Fibroblast of skin of abdomen (primary cell): ENCODE measurements around the gene EHHADH.
"Not testable (repeated sequence)": the region's sequence is repeated elsewhere in the genome, so short reads cannot be mapped to it uniquely, and the experiment has no call there.

ENCODE experiments used
- DNase-seq: peaks from one replicate; pipeline ENCODE4 v3.0.0-alpha.2; 2013

The EHHADH gene

GRCh38 chr3:185251272-185251671 is 2.6 kb downstream of the EHHADH start:
- DNase-seq, result no peak

GRCh38 chr3:185250653-185251052 is 3.2 kb downstream of the EHHADH start:
- no peak for DNase-seq

- peak; percentile 42 for DNase-seq
Observed at GRCh38 chr3:185250247-185250646, 3.6 kb downstream of the EHHADH start.

GRCh38 chr3:185242642-185243041 is 11.2 kb downstream of the EHHADH start:
- no peak for DNase-seq

GRCh38 chr3:185236969-185237368 is 16.9 kb downstream of the EHHADH start:
- no peak for DNase-seq

GRCh38 chr3:185233328-185233727 is 20.5 kb downstream of the EHHADH start:
- no peak for DNase-seq

- not testable (repeated sequence) for DNase-seq
Observed at GRCh38 chr3:185226526-185226925, 27.3 kb downstream of the EHHADH start.

- peak; percentile 76 for DNase-seq
Observed at GRCh38 chr3:185225523-185225922, 28.3 kb downstream of the EHHADH start.

- DNase-seq, result no peak
Observed at GRCh38 chr3:185225080-185225479, 28.8 kb downstream of the EHHADH start.

GRCh38 chr3:185221203-185221602 is 32.6 kb downstream of the EHHADH start:
- no peak for DNase-seq

GRCh38 chr3:185216607-185216958 is 37.3 kb downstream of the EHHADH start:
- no peak for DNase-seq

GRCh38 chr3:185215873-185216606 is 37.8 kb downstream of the EHHADH start:
- no peak for DNase-seq

GRCh38 chr3:185212559-185212958 is 41.3 kb downstream of the EHHADH start:
- DNase-seq, result no peak

- DNase-seq, result no peak
Observed at GRCh38 chr3:185212086-185212485, 41.8 kb downstream of the EHHADH start.

GRCh38 chr3:185210621-185211142 is 43.2 kb downstream of the EHHADH start:
- no peak for DNase-seq

GRCh38 chr3:185208823-185209222 is 45.0 kb downstream of the EHHADH start:
- DNase-seq, result no peak

GRCh38 chr3:185207931-185208746 is 45.7 kb downstream of the EHHADH start:
- DNase-seq, result peak; percentile 81

- no peak for DNase-seq
Observed at GRCh38 chr3:185207481-185207880, 46.4 kb downstream of the EHHADH start.

GRCh38 chr3:185205865-185206264 is 48.0 kb downstream of the EHHADH start:
- DNase-seq, result no peak

- DNase-seq, result no peak
Observed at GRCh38 chr3:185204894-185205293, 49.0 kb downstream of the EHHADH start.

- DNase-seq, result peak; percentile 83
Observed at GRCh38 chr3:185200639-185201038, 53.2 kb downstream of the EHHADH start.

- no peak for DNase-seq
Observed at GRCh38 chr3:185199671-185200070, 54.2 kb downstream of the EHHADH start.

- DNase-seq, result peak; percentile 73
Observed at GRCh38 chr3:185199206-185199605, 54.6 kb downstream of the EHHADH start.

GRCh38 chr3:185197068-185197467 is 56.8 kb downstream of the EHHADH start:
- DNase-seq, result no peak
